Transverse colon (tissue), 4 donors: ENCODE results near the gene FBL. TPM values are rescaled to one million over a fixed set of nuclear protein-coding genes. Genes with fewer than 3 reads are reported as not detected.

Source experiments
- DNase-seq: peaks from one replicate; pipeline ENCODE4 v3.0.0-alpha.2; 2019
- H3K27ac ChIP-seq, 4 donors: fragments of 200-600 bp; sonication (generic); 2 replicates each; pipeline ENCODE4 v1.5.1; 2016 to 2018; ENCODE audit warnings: inconsistent platforms in 4 of 4
- H3K27me3 ChIP-seq: fragments of 200-600 bp; sonication (generic); 2 replicates; pipeline ENCODE4 v1.5.1; 2017; ENCODE audit warnings: inconsistent platforms
- H3K36me3 ChIP-seq, 4 donors: fragments of 200-600 bp; sonication (generic); 2 replicates each; pipeline ENCODE4 v1.5.1; 2017 to 2019; ENCODE audit warnings: inconsistent platforms in 4 of 4
- H3K4me1 ChIP-seq, 4 donors: fragments of 200-600 bp; sonication (generic); 2 replicates each; pipeline ENCODE4 v1.5.1; 2017 to 2020; ENCODE audit warnings: inconsistent platforms in 4 of 4
- H3K4me3 ChIP-seq, 4 donors: fragments of 200-600 bp; sonication (generic); 1 replicate in 1 of 4; 2 replicates in 3 of 4; pipeline versions ENCODE4 v1.5.1 to v1.6.1; 2017 to 2019; ENCODE audit warnings: inconsistent platforms in 4 of 4
- H3K9me3 ChIP-seq, 2 donors: fragments of 200-600 bp; sonication (generic); 2 replicates each; pipeline ENCODE4 v1.5.1; 2017 to 2019; ENCODE audit warnings: inconsistent platforms in 2 of 2
- EP300 ChIP-seq: sonication (generic); formaldehyde crosslinking; IDR thresholded peaks from one replicate; pipeline ENCODE4 v1.6.1; 2017; ENCODE audit warnings: antibody characterized with exemption, low read depth
- POLR2A ChIP-seq: fragments of 450-650 bp; IDR thresholded peaks from one replicate; pipeline ENCODE4 v1.6.1; 2016; ENCODE audit warnings: antibody characterized with exemption, mild to moderate bottlenecking, moderate library complexity
- POLR2AphosphoS5 ChIP-seq, 3 donors: sonication (generic); formaldehyde crosslinking; IDR thresholded peaks; one replicate each; pipeline ENCODE4 v1.6.1; 2016; ENCODE audit warnings: antibody characterized with exemption in 3 of 3
- WGBS, 2 donors: methylation state at CpG; one replicate each; pipeline ENCODE4 v1.1.5; 2018; ENCODE audit warnings: low coverage in 1 of 2; 5-methylcytosine and 5-hydroxymethylcytosine counted together
- in situ Hi-C, 4 donors: fragments of 200-750 bp; cut with MboI; loops; one replicate each; pipeline versions ENCODE4 v1.15.0 to v1.15.1; 2017; ENCODE audit warnings: low sequenced_read_pairs in 3 of 4, low pct_ligation_motif_present in 1 of 4, low pct_unique_long_range_greater_than_20kb in 1 of 4
- intact Hi-C: fragments of 100-400 bp; cut with DNase I; formaldehyde crosslinking; loops from one replicate; pipeline ENCODE4 v1.15.1; 2023; ENCODE audit warnings: low total_unique reads
- total RNA-seq, 4 donors: library from RNA; depleted of rRNA; stranded (reverse); fragments of >200 nt; gene quantifications; one replicate each; pipeline ENCODE4 v1.1.0, GENCODE V29; 2016
- TF ChIP-seq, protein P1 (sequence below), 5 experiments: fragments of 200-600 bp in 3 of 5; fragments of 450-650 bp in 2 of 5; sonication (generic) in 3 of 5; IDR thresholded peaks; 1 replicate in 2 of 5; 2 replicates in 3 of 5; pipeline ENCODE4 v1.5.1; 2016 to 2017; ENCODE audit warnings: antibody characterized with exemption in 5 of 5, inconsistent platforms in 3 of 5, mild to moderate bottlenecking in 2 of 5, moderate library complexity in 1 of 5

Gene FBL
- total RNA-seq, 4 donors from 2014 or later = 20.6 to 107 (median 62.6) TPM

DNA sequence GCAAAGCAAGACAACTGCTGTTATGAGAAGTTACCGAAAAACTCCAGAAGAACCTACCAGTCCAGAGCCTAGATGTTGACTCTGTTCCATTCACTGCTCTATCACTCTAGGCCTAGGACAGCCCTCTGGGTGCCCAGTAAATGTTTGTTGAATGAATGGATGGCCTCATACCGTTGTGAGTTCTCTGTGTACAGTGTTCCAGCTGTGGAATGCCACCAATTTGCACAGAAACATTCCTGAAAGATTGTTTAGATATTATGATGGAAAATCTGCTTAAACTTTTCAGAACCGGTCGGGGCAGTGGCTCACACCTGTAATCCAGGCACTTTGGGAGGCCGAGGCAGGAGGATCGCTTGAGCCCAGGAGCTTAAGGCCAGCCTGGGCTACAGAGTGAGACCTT, 1.3 kb upstream of the FBL start:
- H3K36me3 ChIP-seq = no peaks in the 10 kb centered on the region
- peaks cover 15 to 42% (median 28%) of the 10 kb centered on the region in 4 donors for H3K4me1 ChIP-seq
- no peak for DNase-seq
- no peak overlapping the region for H3K4me3 ChIP-seq
- in situ Hi-C loops (loop anchor here in 2 of 4 donors (10.0 kb wide), 1 partner anchor 53 kb away; no protein-coding TSS in a partner anchor), intact Hi-C loops (no loop called here)
- TF ChIP-seq POLR2AphosphoS5 (IDR thresholded peaks at IDR 0.05) (no peak), POLR2A (no peak), EP300 (no peak)
- TF ChIP-seq, protein P1, sequence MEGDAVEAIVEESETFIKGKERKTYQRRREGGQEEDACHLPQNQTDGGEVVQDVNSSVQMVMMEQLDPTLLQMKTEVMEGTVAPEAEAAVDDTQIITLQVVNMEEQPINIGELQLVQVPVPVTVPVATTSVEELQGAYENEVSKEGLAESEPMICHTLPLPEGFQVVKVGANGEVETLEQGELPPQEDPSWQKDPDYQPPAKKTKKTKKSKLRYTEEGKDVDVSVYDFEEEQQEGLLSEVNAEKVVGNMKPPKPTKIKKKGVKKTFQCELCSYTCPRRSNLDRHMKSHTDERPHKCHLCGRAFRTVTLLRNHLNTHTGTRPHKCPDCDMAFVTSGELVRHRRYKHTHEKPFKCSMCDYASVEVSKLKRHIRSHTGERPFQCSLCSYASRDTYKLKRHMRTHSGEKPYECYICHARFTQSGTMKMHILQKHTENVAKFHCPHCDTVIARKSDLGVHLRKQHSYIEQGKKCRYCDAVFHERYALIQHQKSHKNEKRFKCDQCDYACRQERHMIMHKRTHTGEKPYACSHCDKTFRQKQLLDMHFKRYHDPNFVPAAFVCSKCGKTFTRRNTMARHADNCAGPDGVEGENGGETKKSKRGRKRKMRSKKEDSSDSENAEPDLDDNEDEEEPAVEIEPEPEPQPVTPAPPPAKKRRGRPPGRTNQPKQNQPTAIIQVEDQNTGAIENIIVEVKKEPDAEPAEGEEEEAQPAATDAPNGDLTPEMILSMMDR (IDR thresholded peaks at IDR 0.05) = no peak
- peak overlapping the region in 1 of 4 donors; percentile 82 for H3K27ac ChIP-seq
- 87% methylated on average over 6 of the region's 6 CpGs; no CpG with 5 or more reads in 1 of the 2 donors for WGBS, 2 donors
- H3K9me3 ChIP-seq = no peaks in the 10 kb centered on the region
- no peaks in the 10 kb centered on the region for H3K27me3 ChIP-seq

DNA sequence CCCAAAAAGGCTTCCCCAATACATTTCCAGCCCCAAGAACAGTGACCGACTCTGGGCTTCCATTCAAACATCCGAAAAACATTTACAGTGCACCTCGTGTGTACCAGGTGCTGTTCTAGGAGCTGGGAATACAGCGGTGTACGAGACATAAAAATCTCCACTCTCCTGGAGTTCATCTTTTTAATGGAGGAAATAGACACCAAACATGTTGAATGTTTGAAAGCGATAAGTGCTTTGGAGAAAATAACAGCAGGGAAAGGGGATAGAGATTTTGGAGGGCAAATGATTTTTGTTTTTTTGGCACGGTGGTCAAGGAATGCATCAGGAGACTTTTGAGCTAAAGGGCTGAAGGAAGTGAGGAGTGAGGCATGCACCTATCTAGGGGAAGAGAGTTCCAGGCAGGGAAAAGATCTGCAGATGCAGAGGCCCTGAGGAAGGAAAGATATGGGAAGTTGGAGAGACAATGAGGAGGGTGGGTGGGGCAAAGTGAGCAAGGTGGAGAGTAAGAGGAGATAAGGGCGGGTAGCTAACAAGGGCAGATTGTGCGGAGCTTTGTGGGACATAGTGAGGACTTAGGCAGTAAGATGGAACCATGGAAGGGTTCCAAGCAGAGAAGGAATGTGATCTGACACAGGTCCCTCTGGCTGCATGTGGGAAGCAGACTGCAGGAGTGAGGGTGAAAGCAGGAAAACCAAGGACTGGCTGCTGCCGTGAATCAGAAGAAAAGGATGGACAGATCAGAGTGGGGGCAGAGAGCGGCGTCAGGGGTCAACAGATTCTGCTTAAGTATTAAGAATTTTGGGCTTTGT, 703 bp upstream of the FBL start:
- intact Hi-C loops = no loop called here

DNA sequence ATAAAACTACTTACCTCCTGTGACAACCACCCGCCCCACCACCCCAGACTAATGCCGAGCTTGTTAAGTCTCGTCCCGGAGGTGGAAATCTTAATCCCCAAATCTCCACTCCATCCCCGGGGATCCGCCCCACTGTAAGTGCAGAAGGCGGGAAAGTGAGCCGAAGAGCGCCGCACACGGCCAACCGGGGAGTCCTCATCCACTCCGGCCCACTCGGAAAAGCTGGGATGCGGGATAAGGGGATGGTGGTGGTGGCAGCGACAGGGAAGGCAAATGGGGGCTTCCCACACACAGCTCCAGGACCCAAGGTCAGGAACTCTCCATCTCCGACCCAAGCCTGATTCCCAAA, 621 bp downstream of the FBL start:
- H3K9me3 ChIP-seq = no peaks in the 10 kb centered on the region
- H3K27ac ChIP-seq = peak overlapping the region; percentile 82 to 89 (median 86)
- H3K4me1 ChIP-seq = peaks cover 15 to 48% (median 28%) of the 10 kb centered on the region in 4 donors
- no peaks in the 10 kb centered on the region for H3K27me3 ChIP-seq
- no peaks in the 10 kb centered on the region for H3K36me3 ChIP-seq
- WGBS, 2 donors = 1% methylated on average over 16 of the region's 17 CpGs; no CpG with 5 or more reads in 1 of the 2 donors
- peak overlapping the region; percentile 71 to 87 (median 76) for H3K4me3 ChIP-seq
- TF ChIP-seq EP300 (no peak), POLR2A (no peak), POLR2AphosphoS5 (IDR thresholded peaks at IDR 0.05) (no peak)
- TF ChIP-seq, protein P1 (IDR thresholded peaks at IDR 0.05) = no peak
- intact Hi-C loops (no loop called here), in situ Hi-C loops (loop anchor here in 2 of 4 donors (10.0 kb wide), 1 partner anchor 51 kb away; no protein-coding TSS in a partner anchor)
- DNase-seq = no peak

More for the DNA sequence above, 703 bp upstream of the FBL start:
- Histone ChIP-seq H3K4me3 (peak overlapping the region; percentile 9 to 87 (median 75)), H3K36me3 (no peaks in the 10 kb centered on the region), H3K9me3 (no peaks in the 10 kb centered on the region), H3K27me3 (no peaks in the 10 kb centered on the region), H3K4me1 (peaks cover 15 to 48% (median 28%) of the 10 kb centered on the region in 4 donors), H3K27ac (peak overlapping the region; percentile 82 to 89 (median 86))
- 42 to 43% methylated on average over 10 to 12 of the region's 12 CpGs for WGBS, 2 donors
- in situ Hi-C loops = loop anchor here in 2 of 4 donors (10.0 kb wide), 1 partner anchor 52 kb away; no protein-coding TSS in a partner anchor
- peak; percentile 21 for DNase-seq
- TF ChIP-seq POLR2A (no peak), POLR2AphosphoS5 (IDR thresholded peaks at IDR 0.05) (no peak), EP300 (no peak)
- TF ChIP-seq, protein P1 (IDR thresholded peaks at IDR 0.05) = no peak

DNA sequence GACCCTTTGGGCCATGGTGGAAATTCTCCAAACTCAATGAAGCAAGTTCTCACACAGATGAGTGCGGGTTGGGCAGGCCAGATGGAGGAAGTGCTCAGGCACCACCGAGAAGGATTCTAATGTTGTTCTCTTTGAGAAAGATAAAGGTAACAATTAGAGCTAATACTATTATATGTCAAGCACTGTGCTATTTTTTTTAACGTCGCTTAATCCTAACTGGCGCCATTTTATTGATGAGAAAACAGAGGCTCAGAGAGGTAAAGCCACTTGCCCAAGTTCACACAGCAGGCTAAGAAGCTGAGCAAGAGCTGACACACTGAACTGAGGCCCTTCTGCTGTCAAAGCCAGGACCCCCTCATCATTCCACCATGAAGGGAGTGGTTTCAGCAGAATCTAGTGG, 1.0 kb downstream of the FBL start:
- peak overlapping the region; percentile 71 to 87 (median 76) for H3K4me3 ChIP-seq
- peak overlapping the region in 1 of 4 donors; percentile 82 for H3K27ac ChIP-seq
- 20% methylated on average over 5 of the region's 5 CpGs; no CpG with 5 or more reads in 1 of the 2 donors for WGBS, 2 donors
- TF ChIP-seq POLR2AphosphoS5 (IDR thresholded peaks at IDR 0.05) (no peak), POLR2A (no peak), EP300 (no peak)
- TF ChIP-seq, protein P1 (IDR thresholded peaks at IDR 0.05) = no peak
- intact Hi-C loops = no loop called here
- H3K36me3 ChIP-seq = peaks cover 0 to under 1% (median 0%) of the 10 kb centered on the region in 4 donors
- in situ Hi-C loops = loop anchor here in 2 of 4 donors (10.0 kb wide), 1 partner anchor 50 kb away; no protein-coding TSS in a partner anchor
- no peaks in the 10 kb centered on the region for H3K27me3 ChIP-seq
- H3K9me3 ChIP-seq = no peaks in the 10 kb centered on the region
- peaks cover 15 to 48% (median 28%) of the 10 kb centered on the region in 4 donors for H3K4me1 ChIP-seq
- no peak for DNase-seq
